ENCODE measurements around the gene CYP4B1. TPM values are rescaled to one million over a fixed set of nuclear protein-coding genes. Genes with fewer than 3 reads are reported as not detected.

The CYP4B1 gene
- total RNA-seq, 1 experiment from 2014 or later: not detected

Other genes starting within 250 kb of the CYP4B1 start
- not detected in 2 replicates for gene KNCN, start 247.4 kb upstream of the CYP4B1 start, total RNA-seq (2014; rRNA removed; shearing (Covaris generic))
- gene MKNK1, start 194.8 kb upstream of the CYP4B1 start, total RNA-seq (2014; rRNA removed; shearing (Covaris generic)): 31.3 and 34.7 TPM in 2 replicates
- 1.3 and 3.4 TPM in 2 replicates for gene MOB3C, start 182.2 kb upstream of the CYP4B1 start, total RNA-seq (2014; rRNA removed; shearing (Covaris generic))
- gene ATPAF1, start 130.7 kb upstream of the CYP4B1 start, total RNA-seq (2014; rRNA removed; shearing (Covaris generic)): 105 and 112 TPM in 2 replicates
- not detected in 2 replicates for gene TEX38, start 127.2 kb upstream of the CYP4B1 start, total RNA-seq (2014; rRNA removed; shearing (Covaris generic))
- 43.3 and 57.8 TPM in 2 replicates for gene EFCAB14, start 79.9 kb upstream of the CYP4B1 start, total RNA-seq (2014; rRNA removed; shearing (Covaris generic))
- gene CYP4A11, start 142.4 kb downstream of the CYP4B1 start, total RNA-seq (2014; rRNA removed; shearing (Covaris generic)): not detected in 2 replicates
- 2.0 and 2.9 TPM in 2 replicates for gene CYP4X1, start 224.6 kb downstream of the CYP4B1 start, total RNA-seq (2014; rRNA removed; shearing (Covaris generic))

All from H7 (cell line).